GM19372 (cell line): ENCODE measurements around the gene DCBLD2.
A peak's percentile ranks its signal among the peaks of the same experiment; 100 is the strongest.
"Not testable (repeated sequence)": the region's sequence is repeated elsewhere in the genome, so short reads cannot be mapped to it uniquely, and the experiment has no call there.

Experiments
- ATAC-seq: cut with Tn5 transposase; IDR thresholded peaks from one replicate; pipeline ENCODE4 v1.9.1; 2021; ENCODE audit warnings: mild to moderate bottlenecking, low read depth, moderate library complexity; ENCODE audit not compliant: unreplicated experiment

Gene DCBLD2

GRCh38 chr3:98839846-98840245 is 61.6 kb downstream of the DCBLD2 start:
- ATAC-seq = no peak

GRCh38 chr3:98831060-98831459 is 70.4 kb downstream of the DCBLD2 start:
- not testable (repeated sequence) for ATAC-seq

GRCh38 chr3:98829246-98829832 is 72.2 kb downstream of the DCBLD2 start:
- no peak for ATAC-seq

GRCh38 chr3:98827221-98827920 is 74.1 kb downstream of the DCBLD2 start:
- ATAC-seq = no peak

GRCh38 chr3:98826126-98826525 is 75.4 kb downstream of the DCBLD2 start:
- ATAC-seq = no peak

- ATAC-seq = no peak
These were observed 77.2 kb downstream of the DCBLD2 start for GRCh38 chr3:98824256-98824655.

- no peak for ATAC-seq
These were observed 77.7 kb downstream of the DCBLD2 start for GRCh38 chr3:98823791-98824190.

GRCh38 chr3:98821063-98821462 is 80.4 kb downstream of the DCBLD2 start:
- no peak for ATAC-seq

GRCh38 chr3:98817547-98818041 is 83.9 kb downstream of the DCBLD2 start:
- peak; percentile 87 for ATAC-seq

- ATAC-seq = no peak
These were observed 86.6 kb downstream of the DCBLD2 start for GRCh38 chr3:98814817-98815420.

GRCh38 chr3:98812851-98813374 is 88.6 kb downstream of the DCBLD2 start:
- no peak for ATAC-seq

GRCh38 chr3:98811048-98811447 is 90.4 kb downstream of the DCBLD2 start:
- ATAC-seq = no peak

GRCh38 chr3:98809557-98809956 is 91.9 kb downstream of the DCBLD2 start:
- peak; percentile 66 for ATAC-seq

- no peak for ATAC-seq
These were observed 93.4 kb downstream of the DCBLD2 start for GRCh38 chr3:98808071-98808470.

- ATAC-seq = no peak
These were observed 93.9 kb downstream of the DCBLD2 start for GRCh38 chr3:98807561-98807960.

- no peak for ATAC-seq
These were observed 94.5 kb downstream of the DCBLD2 start for GRCh38 chr3:98807011-98807410.

GRCh38 chr3:98806521-98806920 is 95.0 kb downstream of the DCBLD2 start:
- no peak for ATAC-seq

- no peak for ATAC-seq
These were observed 95.9 kb downstream of the DCBLD2 start for GRCh38 chr3:98805571-98805970.

GRCh38 chr3:98801043-98801747 is 100.3 kb downstream of the DCBLD2 start:
- ATAC-seq = no peak

- ATAC-seq = no peak
These were observed 101.1 kb downstream of the DCBLD2 start for GRCh38 chr3:98800401-98800800.

GRCh38 chr3:98799479-98799878 is 102.0 kb downstream of the DCBLD2 start:
- no peak for ATAC-seq
